Stimulated activated CD8-positive, alpha-beta memory T cell treated with anti-CD3 and anti-CD28 coated beads, Interleukin-7, amount 100 ng/mL, for 4 hours (primary cell): Measurements from ENCODE around the gene CHTF8.

ENCODE experiments used
- DNase-seq, 2 donors: peaks; one replicate each; pipeline ENCODE4 v3.0.0-alpha.2; 2020; ENCODE audit warnings: low read depth in 2 of 2

CHTF8 gene

DNA sequence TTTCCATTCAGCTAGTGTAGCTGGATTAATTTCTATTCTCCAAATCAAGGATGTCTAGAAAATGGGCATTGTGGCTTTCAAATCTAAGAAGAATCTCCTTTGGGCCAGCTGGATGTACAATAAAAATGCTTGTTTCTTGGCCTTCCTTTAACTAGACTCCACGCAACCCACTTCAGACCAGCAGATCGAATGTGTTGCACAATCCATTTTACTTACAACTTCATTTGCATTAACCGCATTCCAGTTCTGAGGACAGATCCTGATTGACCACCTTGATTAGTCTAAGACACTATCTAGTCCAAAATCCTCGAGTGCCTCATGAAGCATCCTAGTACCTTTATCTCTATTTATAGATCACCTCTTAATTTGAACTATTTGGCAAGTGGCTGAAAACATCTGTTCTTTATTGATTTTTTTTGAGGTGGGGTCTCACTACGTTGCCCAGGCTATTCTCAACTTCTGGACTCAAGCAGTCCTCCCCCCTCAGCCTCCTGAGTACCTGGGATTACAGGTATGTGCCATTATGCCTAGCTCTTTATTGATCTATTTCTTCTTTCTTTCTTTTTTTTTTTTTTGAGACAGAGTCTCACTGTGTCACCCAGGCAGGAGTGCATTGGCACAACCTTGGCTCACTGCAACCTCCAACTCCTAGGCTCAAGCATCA lies 47.2 kb downstream of the CHTF8 start:
- DNase-seq, result no peak

GRCh38 chr16:69084289-69084688 lies 48.1 kb downstream of the CHTF8 start:
- DNase-seq, result no peak

DNA sequence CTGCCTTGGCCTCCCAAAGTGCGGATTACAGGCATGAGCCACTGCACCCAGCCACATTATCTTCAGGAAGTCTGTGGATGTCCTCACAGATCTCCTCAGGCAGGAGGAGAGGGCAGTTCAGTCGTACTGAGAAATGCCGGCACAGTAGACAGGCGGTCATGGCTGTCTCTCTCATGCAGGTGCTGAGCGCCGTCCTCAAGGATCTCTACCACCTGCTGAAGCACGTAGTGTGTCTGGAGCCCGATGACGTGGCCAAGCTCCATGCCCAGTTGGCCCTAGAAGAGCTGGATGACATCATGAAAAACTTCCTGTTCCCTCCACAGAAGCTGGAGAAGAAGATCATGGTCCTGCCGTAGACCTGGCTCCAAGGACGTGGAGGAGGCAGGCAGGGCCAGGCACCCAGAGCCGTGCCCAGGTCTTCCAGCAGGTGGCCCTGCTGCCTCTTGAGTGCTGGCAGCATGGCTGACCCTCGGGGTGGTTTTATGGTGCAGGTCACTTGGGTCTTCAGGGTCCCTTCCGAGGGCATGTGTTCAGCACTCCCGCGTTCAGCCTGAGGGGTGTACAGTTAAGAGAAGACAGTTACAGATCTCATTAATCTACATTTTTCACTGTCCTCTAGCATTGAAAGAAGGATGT lies 49.0 kb downstream of the CHTF8 start:
- DNase-seq, result no peak

GRCh38 chr16:69079697-69080096 lies 52.7 kb downstream of the CHTF8 start:
- no peak for DNase-seq

- no peak for DNase-seq
Observed at GRCh38 chr16:69078073-69078472, 54.3 kb downstream of the CHTF8 start.

GRCh38 chr16:69077251-69077650 lies 55.1 kb downstream of the CHTF8 start:
- no peak for DNase-seq

DNA sequence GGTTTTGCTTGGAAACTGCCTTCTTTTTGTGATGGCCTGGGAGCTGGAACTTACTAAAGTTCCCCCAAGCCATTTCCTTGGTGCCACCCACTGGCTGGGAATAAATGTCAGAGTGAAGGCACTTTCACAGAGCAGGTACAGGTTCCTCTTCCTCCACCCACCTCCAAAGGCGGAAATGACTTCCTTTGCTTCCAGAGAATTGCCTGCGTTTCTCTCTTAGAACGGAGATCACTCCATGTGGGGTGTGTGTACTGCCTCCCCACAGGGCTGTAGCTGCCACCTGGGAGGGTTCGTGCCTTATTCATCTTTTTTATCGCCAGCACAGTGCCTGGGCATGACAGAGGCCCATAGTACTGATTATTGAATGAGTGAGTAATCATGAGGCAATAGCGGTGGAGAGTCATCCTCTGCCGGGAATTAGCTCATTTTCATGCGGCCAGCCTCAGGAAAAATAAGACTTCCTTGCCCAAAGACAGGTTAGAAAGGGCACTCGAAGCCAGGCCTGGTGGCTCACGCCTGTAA lies 59.1 kb downstream of the CHTF8 start:
- DNase-seq, result no peak

- DNase-seq, result no peak
Observed at GRCh38 chr16:69072640-69072974, 59.8 kb downstream of the CHTF8 start.

DNA sequence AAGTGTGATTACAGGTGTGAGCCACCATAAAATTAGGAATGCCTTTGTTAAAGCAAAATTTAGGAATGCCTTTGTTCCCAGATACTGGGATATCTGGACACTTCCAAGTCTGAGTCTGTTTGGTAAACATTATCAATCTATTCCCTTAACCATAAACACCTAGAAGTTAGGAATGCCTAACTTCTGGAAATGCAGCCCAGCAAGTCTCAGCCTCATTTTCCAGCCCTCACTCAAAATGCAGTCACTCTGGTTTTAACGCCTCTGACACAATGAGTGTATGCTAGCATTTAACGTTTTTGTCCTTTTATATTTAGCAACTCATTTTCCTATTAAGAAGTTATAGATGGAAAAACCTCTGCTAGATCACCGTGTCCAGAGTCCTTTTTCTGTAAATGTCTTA lies 61.4 kb downstream of the CHTF8 start:
- DNase-seq, result no peak

DNA sequence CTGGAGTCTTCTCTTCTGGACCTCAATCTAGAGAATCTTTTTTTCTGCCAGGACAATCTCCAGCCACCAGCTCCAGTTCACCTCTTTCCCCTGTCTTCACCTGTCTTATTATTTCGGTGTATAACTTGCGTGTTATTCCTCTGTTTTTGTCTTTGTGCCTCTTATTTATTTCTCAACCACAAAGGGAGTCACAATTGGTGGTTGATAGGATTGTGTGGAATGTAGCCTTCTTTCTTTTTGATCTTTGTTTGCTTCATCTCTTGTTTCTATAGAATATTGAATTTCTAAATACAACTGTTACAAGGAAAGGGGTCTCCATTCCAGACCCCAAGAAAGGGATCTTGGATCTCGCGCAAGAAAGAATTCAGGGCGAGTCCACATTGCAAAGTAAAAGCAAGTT lies 62.9 kb downstream of the CHTF8 start:
- no peak for DNase-seq
